Sigmoid colon (tissue), 7 donors: ENCODE results near the gene TCF25. TPM values are rescaled to one million over a fixed set of nuclear protein-coding genes. Genes with fewer than 3 reads are reported as not detected.

Source experiments
- DNase-seq: peaks from one replicate; pipeline ENCODE4 v3.0.0-alpha.2; 2019
- H3K27ac ChIP-seq, 4 donors: fragments of 200-600 bp; sonication (generic); one replicate each; pipeline ENCODE4 v1.5.1; 2016 to 2019; ENCODE audit warnings: mild to moderate bottlenecking in 1 of 4
- H3K27me3 ChIP-seq, 3 donors: fragments of 200-600 bp; sonication (generic); one replicate each; pipeline ENCODE4 v1.5.1; 2019; ENCODE audit warnings: mild to moderate bottlenecking in 1 of 3
- H3K36me3 ChIP-seq, 4 donors: fragments of 200-600 bp; sonication (generic); one replicate each; pipeline ENCODE4 v1.5.1; 2016 to 2019
- H3K4me1 ChIP-seq, 4 donors: fragments of 200-600 bp; sonication (generic); one replicate each; pipeline ENCODE4 v1.5.1; 2017 to 2019
- H3K4me3 ChIP-seq, 4 donors: fragments of 200-600 bp; sonication (generic); one replicate each; pipeline ENCODE4 v1.5.1; 2017 to 2019; ENCODE audit warnings: mild to moderate bottlenecking in 2 of 4, moderate library complexity in 1 of 4
- H3K9me3 ChIP-seq, 4 donors: fragments of 200-600 bp in 3 of 4; sonication (generic) in 3 of 4; one replicate each; pipeline versions ENCODE4 v1.5.1 to v1.6.1; 2013 to 2019
- CTCF ChIP-seq, 4 experiments: fragments of 450-650 bp in 3 of 4; fragments of 200-600 bp in 1 of 4; IDR thresholded peaks; one replicate each; pipeline ENCODE4 v1.5.1; 2016 to 2019; ENCODE audit warnings: antibody characterized with exemption in 4 of 4, mild to moderate bottlenecking in 3 of 4, moderate library complexity in 2 of 4
- EP300 ChIP-seq, 4 donors: sonication (generic); formaldehyde crosslinking; IDR thresholded peaks; one replicate each; pipeline ENCODE4 v1.6.1; 2017; ENCODE audit warnings: antibody characterized with exemption in 4 of 4
- POLR2A ChIP-seq, 2 donors: fragments of 450-650 bp; IDR thresholded peaks; one replicate each; pipeline ENCODE4 v1.6.1; 2016; ENCODE audit warnings: antibody characterized with exemption in 2 of 2, mild to moderate bottlenecking in 2 of 2, moderate library complexity in 2 of 2
- POLR2AphosphoS5 ChIP-seq, 4 donors: sonication (generic); formaldehyde crosslinking; IDR thresholded peaks; one replicate each; pipeline ENCODE4 v1.6.1; 2017; ENCODE audit warnings: antibody characterized with exemption in 4 of 4
- WGBS, 2 donors: extraction: QIAGEN DNeasy Blood & Tissue Kit; methylation state at CpG; one replicate each; pipeline ENCODE4 v1.1.7; 2013; 5-methylcytosine and 5-hydroxymethylcytosine counted together
- intact Hi-C: fragments of 100-400 bp; cut with DNase I; formaldehyde crosslinking; loops from one replicate; pipeline ENCODE4 v1.15.1; 2023
- polyA plus RNA-seq, 3 donors: library from polyadenylated mRNA; stranded (reverse); fragments of 200-250 nt; gene quantifications; one replicate each; pipeline ENCODE4 v1.2.3, GENCODE V29; 2013
- total RNA-seq, 4 donors: library from RNA; depleted of rRNA; stranded (reverse); fragments of >200 nt; gene quantifications; one replicate each; pipeline ENCODE4 v1.1.0, GENCODE V29; 2016
- donor health status: healthy with polysubstance abuse.
- donor health status: Bipolar disorder and iron deficiency.
- donor health status: healthy.

TCF25 gene
- total and polyA plus RNA-seq, 7 donors: 89.7 to 244 (median 132) TPM

- Histone ChIP-seq H3K27me3 (no peaks in the 10 kb centered on the region), H3K4me1 (no peaks in the 10 kb centered on the region), H3K9me3 (no peaks in the 10 kb centered on the region), H3K36me3 (peaks cover 25 to 96% (median 64%) of the 10 kb centered on the region in 4 donors), H3K27ac (no peak overlapping the region), H3K4me3 (no peak overlapping the region)
- DNase-seq: no peak
- intact Hi-C loops: no loop called here
- WGBS, 2 donors: 94 to 95% methylated on average over 28 of the region's 28 CpGs
- TF ChIP-seq POLR2AphosphoS5 (IDR thresholded peaks at IDR 0.05) (no peak), POLR2A (IDR thresholded peaks at IDR 0.05) (no peak), CTCF (IDR thresholded peaks at IDR 0.05) (no peak), EP300 (IDR thresholded peaks at IDR 0.05) (no peak)
Observed at GRCh38 chr16:89883346-89884040, 10.1 kb downstream of the TCF25 start.

DNA sequence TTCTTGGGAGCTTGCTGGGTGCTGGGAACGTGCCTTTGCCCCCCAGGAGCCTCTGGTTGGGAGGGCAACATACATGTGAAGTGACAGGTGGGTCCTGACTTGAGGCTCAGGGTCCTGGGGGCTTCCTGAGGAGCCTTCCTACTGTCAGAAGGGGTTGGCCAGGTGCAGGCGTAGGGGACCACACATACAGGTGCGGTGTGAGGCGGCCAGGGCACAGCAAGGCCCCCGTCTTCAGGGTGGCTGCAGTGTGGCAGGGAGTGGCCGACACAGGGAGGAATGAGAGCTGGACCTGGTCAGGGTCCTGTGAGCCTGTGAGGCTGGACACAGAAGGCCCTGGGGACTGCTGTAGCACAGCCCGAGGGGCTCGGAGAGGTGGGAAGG, 10.6 kb downstream of the TCF25 start:
- intact Hi-C loops: no loop called here
- Histone ChIP-seq H3K27me3 (no peaks in the 10 kb centered on the region), H3K4me3 (no peak overlapping the region), H3K9me3 (no peaks in the 10 kb centered on the region), H3K27ac (no peak overlapping the region), H3K4me1 (no peaks in the 10 kb centered on the region), H3K36me3 (peaks cover 25 to 96% (median 62%) of the 10 kb centered on the region in 4 donors)
- DNase-seq: no peak
- WGBS, 2 donors: 96 to 98% methylated on average over 8 of the region's 8 CpGs
- no peak for TF ChIP-seq EP300 (IDR thresholded peaks at IDR 0.05)
- no peak for TF ChIP-seq CTCF (IDR thresholded peaks at IDR 0.05)
- TF ChIP-seq POLR2AphosphoS5 (IDR thresholded peaks at IDR 0.05): no peak
- TF ChIP-seq POLR2A (IDR thresholded peaks at IDR 0.05): no peak

DNA sequence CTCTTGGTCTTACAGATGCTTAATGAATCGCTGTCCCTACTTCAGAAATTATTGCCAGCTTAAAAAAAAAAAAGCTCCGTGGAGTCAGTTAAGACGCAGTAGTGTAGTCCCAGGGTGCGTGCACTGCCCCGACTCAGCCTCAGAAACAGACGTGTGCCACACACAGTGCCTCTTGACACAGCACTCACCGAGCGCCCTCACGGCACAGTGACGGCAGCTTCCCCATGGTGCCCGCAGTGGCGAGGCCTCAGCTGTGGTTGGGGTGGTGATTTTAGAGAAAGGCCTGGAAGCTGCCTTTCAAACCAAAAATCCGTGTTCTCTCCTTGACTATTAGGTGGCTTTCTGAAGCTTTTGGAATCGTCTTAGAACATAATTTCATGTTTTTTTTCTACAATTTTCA, 13.9 kb downstream of the TCF25 start:
- H3K4me3 ChIP-seq: no peak overlapping the region
- no peaks in the 10 kb centered on the region for H3K9me3 ChIP-seq
- H3K27me3 ChIP-seq: no peaks in the 10 kb centered on the region
- WGBS, 2 donors: 95 to 97% methylated on average over 14 of the region's 14 CpGs
- no peak overlapping the region for H3K27ac ChIP-seq
- TF ChIP-seq EP300 (IDR thresholded peaks at IDR 0.05) (no peak), POLR2A (IDR thresholded peaks at IDR 0.05) (no peak), POLR2AphosphoS5 (IDR thresholded peaks at IDR 0.05) (no peak)
- no peak for DNase-seq
- peaks cover 34 to 100% (median 83%) of the 10 kb centered on the region in 4 donors for H3K36me3 ChIP-seq
- H3K4me1 ChIP-seq: peaks cover 0 to 4% (median 0%) of the 10 kb centered on the region in 4 donors
- intact Hi-C loops: no loop called here

DNA sequence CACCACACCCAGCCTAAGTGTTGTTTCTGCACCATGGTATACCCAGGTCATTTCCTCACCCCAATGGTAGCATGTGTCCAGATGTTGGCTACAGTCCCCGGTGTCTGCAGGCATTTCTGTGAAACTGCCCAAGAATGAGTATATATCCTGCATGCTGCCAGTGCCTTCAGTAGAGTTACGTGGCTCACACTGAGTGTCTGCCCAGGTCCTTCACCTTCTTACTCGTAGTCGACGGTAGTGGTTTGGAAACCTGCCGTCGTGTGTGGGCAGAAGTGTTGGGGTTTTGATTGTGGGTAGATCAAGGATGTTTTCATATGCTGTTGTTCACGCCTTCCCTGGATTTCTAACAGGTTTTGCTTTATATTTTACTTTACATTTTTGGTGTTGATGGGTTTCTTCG, 16.8 kb downstream of the TCF25 start:
- no peak overlapping the region for H3K27ac ChIP-seq
- peaks cover 36 to 100% (median 88%) of the 10 kb centered on the region in 4 donors for H3K36me3 ChIP-seq
- intact Hi-C loops: no loop called here

More for the DNA sequence above, 16.8 kb downstream of the TCF25 start:
- H3K27me3 ChIP-seq: no peaks in the 10 kb centered on the region
- no peak for DNase-seq
- H3K4me3 ChIP-seq: no peak overlapping the region
- peaks cover 0 to 4% (median 0%) of the 10 kb centered on the region in 4 donors for H3K4me1 ChIP-seq
- WGBS, 2 donors: 80 to 89% methylated on average over 9 of the region's 9 CpGs
- H3K9me3 ChIP-seq: no peaks in the 10 kb centered on the region
- TF ChIP-seq POLR2AphosphoS5 (IDR thresholded peaks at IDR 0.05) (no peak), EP300 (IDR thresholded peaks at IDR 0.05) (no peak), CTCF (IDR thresholded peaks at IDR 0.05) (no peak), POLR2A (IDR thresholded peaks at IDR 0.05) (no peak)
